GM23338 (cell line): Measurements from ENCODE around the gene MGAT5. TPM values are rescaled to one million over a fixed set of nuclear protein-coding genes. Genes with fewer than 3 reads are reported as not detected.

Source experiments
- ATAC-seq: fragments of 200-7000 bp; cut with Tn5 transposase; 3 replicates; pipeline ENCODE4 v1.9.1; 2020
- DNase-seq: peaks from one replicate; pipeline ENCODE4 v3.0.0-alpha.2; 2015; ENCODE audit warnings: low spot score
- H2AFZ ChIP-seq: fragments of 200-600 bp; sonication (generic); 2 replicates; pipeline ENCODE4 v1.8.0; 2016; ENCODE audit warnings: antibody characterized with exemption, mild to moderate bottlenecking, moderate library complexity
- H3F3A ChIP-seq: fragments of 200-600 bp; sonication (generic); replicated peaks from 2 replicates; pipeline ENCODE4 v1.8.0; 2017; ENCODE audit warnings: antibody characterized with exemption, mixed run types, low read depth
- H3K27ac ChIP-seq: fragments of 200-600 bp; sonication (generic); 2 replicates; pipeline ENCODE4 v1.6.1; 2016; ENCODE audit warnings: low read depth
- H3K27me3 ChIP-seq: fragments of 200-600 bp; sonication (generic); 2 replicates; pipeline ENCODE4 v1.8.0; 2016; ENCODE audit warnings: mild to moderate bottlenecking, mixed run types, moderate library complexity; ENCODE audit not compliant: insufficient read depth
- H3K36me3 ChIP-seq: fragments of 200-600 bp; sonication (generic); 2 replicates; pipeline ENCODE4 v1.8.0; 2016; ENCODE audit warnings: mild to moderate bottlenecking; ENCODE audit not compliant: insufficient read depth
- H3K4me1 ChIP-seq: fragments of 200-600 bp; sonication (generic); 2 replicates; pipeline ENCODE4 v1.8.0; 2016; ENCODE audit warnings: mild to moderate bottlenecking, moderate library complexity; ENCODE audit not compliant: insufficient read depth
- H3K4me2 ChIP-seq: fragments of 200-600 bp; sonication (generic); 2 replicates; pipeline ENCODE4 v1.7.1; 2017; ENCODE audit warnings: mixed run types
- H3K4me3 ChIP-seq: fragments of 200-600 bp; sonication (generic); 2 replicates; pipeline ENCODE4 v1.6.1; 2016; ENCODE audit warnings: mixed run types
- H3K79me2 ChIP-seq: fragments of 200-600 bp; sonication (generic); replicated peaks from 2 replicates; pipeline ENCODE4 v1.8.0; 2017; ENCODE audit warnings: mild to moderate bottlenecking; ENCODE audit not compliant: insufficient read depth
- H3K9me2 ChIP-seq: fragments of 200-600 bp; sonication (generic); 2 replicates; pipeline ENCODE4 v1.8.0; 2017; ENCODE audit not compliant: insufficient read depth
- H4K20me1 ChIP-seq: fragments of 200-600 bp; sonication (generic); replicated peaks from 2 replicates; pipeline ENCODE4 v1.8.0; 2017; ENCODE audit warnings: mild to moderate bottlenecking; ENCODE audit not compliant: insufficient read depth
- H3K27ac Mint-ChIP-seq: 2 replicates; pipeline ENCODE4 v1.8.0; 2020; ENCODE audit warnings: inconsistent platforms, mild to moderate bottlenecking, moderate library complexity, mixed read lengths
- H3K27me3 Mint-ChIP-seq: 3 replicates; pipeline ENCODE4 v1.8.0; 2022; ENCODE audit warnings: low read depth, mild to moderate bottlenecking, moderate library complexity, mixed read lengths, inconsistent platforms; ENCODE audit not compliant: insufficient read depth, poor library complexity
- H3K36me3 Mint-ChIP-seq: 3 replicates; pipeline ENCODE4 v1.8.0; 2021; ENCODE audit warnings: low read depth, mild to moderate bottlenecking, inconsistent platforms, moderate library complexity, mixed read lengths
- H3K4me1 Mint-ChIP-seq: 3 replicates; pipeline ENCODE4 v1.8.0; 2020; ENCODE audit warnings: mild to moderate bottlenecking, inconsistent platforms, mixed read lengths
- H3K4me3 Mint-ChIP-seq: 3 replicates; pipeline ENCODE4 v1.8.0; 2021; ENCODE audit warnings: moderate library complexity, mild to moderate bottlenecking, inconsistent platforms, mixed read lengths
- H3K9me3 Mint-ChIP-seq: 3 replicates; pipeline ENCODE4 v1.8.0; 2020; ENCODE audit warnings: moderate library complexity, mild to moderate bottlenecking, inconsistent platforms, mixed read lengths
- ETS1 ChIP-seq: IDR thresholded peaks from 2 replicates; pipeline ENCODE4 v1.6.1; 2016; ENCODE audit warnings: antibody characterized with exemption
- EZH2 ChIP-seq: fragments of 200-600 bp; sonication (generic); IDR thresholded peaks from one replicate; pipeline ENCODE4 v1.8.0; 2017; ENCODE audit warnings: antibody characterized with exemption, mild to moderate bottlenecking, low read depth; ENCODE audit not compliant: unreplicated experiment
- POLR2AphosphoS5 ChIP-seq: IDR thresholded peaks from 2 replicates; pipeline ENCODE4 v1.6.1; 2016; ENCODE audit warnings: antibody characterized with exemption, low read depth
- REST ChIP-seq: IDR thresholded peaks from one replicate; pipeline ENCODE4 v1.6.1; 2018; ENCODE audit warnings: antibody characterized with exemption; ENCODE audit not compliant: unreplicated experiment
- polyA plus RNA-seq: library from polyadenylated mRNA; unstranded; fragments of >200 nt; fragmentation: Nextera tagmentation; extraction: Ambion mirVana; gene quantifications from 2 replicates; pipeline ENCODE4 v1.2.1, GENCODE V29; 2016
- total RNA-seq: library from RNA; depleted of rRNA; stranded (reverse); fragments of >200 nt; shearing (Covaris generic); gene quantifications from 2 replicates; pipeline ENCODE4 v1.2.3, GENCODE V29; 2014

Gene MGAT5
- total and polyA plus RNA-seq, 2 experiments from 2014 or later, result 4.6 to 27.6 TPM

DNA sequence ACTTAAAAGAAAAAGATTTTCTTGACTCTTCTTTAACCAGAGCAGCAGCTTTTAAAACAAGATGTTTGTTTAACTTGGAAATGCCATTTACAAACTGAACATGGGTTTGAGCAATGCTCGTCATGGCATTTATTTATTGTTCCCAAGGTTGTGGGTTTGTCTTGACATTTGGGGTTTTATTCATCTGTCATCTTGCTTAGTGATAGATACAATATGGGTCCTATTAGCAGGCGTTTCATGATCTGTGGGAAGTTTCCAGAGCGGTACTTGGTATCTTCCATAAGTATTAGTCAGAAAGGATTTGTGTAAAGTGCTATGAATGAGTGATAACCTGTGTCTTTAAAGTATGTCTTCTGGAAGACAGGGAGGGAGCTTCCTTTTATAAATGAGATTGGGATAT, 29.9 kb upstream of the MGAT5 start (continued):
- TF ChIP-seq REST, result no peak

DNA sequence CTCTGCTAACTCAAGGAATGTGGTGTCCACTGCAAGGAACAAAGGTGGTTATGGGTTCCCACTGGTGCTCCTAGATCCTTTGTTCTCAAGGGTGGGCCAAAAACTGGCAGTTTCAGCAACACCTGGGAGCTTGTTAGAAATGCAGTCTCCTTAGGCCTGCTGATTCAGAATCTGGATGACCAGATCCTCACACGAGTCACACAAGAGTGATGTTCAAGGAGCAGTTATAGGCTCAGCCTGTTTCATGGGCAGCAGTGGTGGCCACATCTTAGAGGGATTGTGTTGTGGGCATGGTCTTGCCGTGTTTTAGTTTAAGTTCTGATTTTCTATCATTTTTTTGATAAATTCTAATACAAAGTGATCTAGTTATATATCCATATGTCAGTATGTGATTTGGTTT, 28.7 kb upstream of the MGAT5 start:
- Histone ChIP-seq H3K27ac (no peak overlapping the region), H3K4me2 (no peak overlapping the region), H3K4me3 (no peak overlapping the region), H3K27me3 (no peaks in the 10 kb centered on the region), H3K9me2 (no peaks in the 10 kb centered on the region), H3K36me3 (peaks cover 11% of the 10 kb centered on the region; the same call in 1 of the 2 replicates), H3K4me1 (peaks cover 25% of the 10 kb centered on the region), H4K20me1 (peaks cover 3% of the 10 kb centered on the region), H3F3A (no peaks in the 10 kb centered on the region), H2AFZ (no peak overlapping the region), H3K79me2 (peaks cover 70% of the 10 kb centered on the region)
- peaks cover 33% of the 10 kb centered on the region for H3K36me3 Mint-ChIP-seq
- TF ChIP-seq POLR2AphosphoS5 (no peak), ETS1 (no peak), EZH2 (no peak)
- DNase-seq, result no peak
- peaks cover 32% of the 10 kb centered on the region for H3K9me3 Mint-ChIP-seq
- peaks cover 4% of the 10 kb centered on the region for H3K27me3 Mint-ChIP-seq
- H3K4me1 Mint-ChIP-seq, result peaks cover 23% of the 10 kb centered on the region
- H3K27ac Mint-ChIP-seq, result no peak overlapping the region
- ATAC-seq, result no peak; the same call in 2 of the 3 replicates
- H3K4me3 Mint-ChIP-seq, result no peak overlapping the region

- peaks cover 33% of the 10 kb centered on the region for H3K36me3 Mint-ChIP-seq
- peaks cover 33% of the 10 kb centered on the region for H3K9me3 Mint-ChIP-seq
- no peaks in the 10 kb centered on the region for H3K27me3 ChIP-seq
- ATAC-seq (peak; percentile 66), DNase-seq (no peak)
- H3K27ac ChIP-seq, result no peak overlapping the region
- no peak overlapping the region for H2AFZ ChIP-seq
- peaks cover 16% of the 10 kb centered on the region for H3K4me1 Mint-ChIP-seq
- peaks cover 77% of the 10 kb centered on the region for H3K79me2 ChIP-seq
- peaks cover 4% of the 10 kb centered on the region for H3K27me3 Mint-ChIP-seq
- peaks cover 11% of the 10 kb centered on the region; the same call in 1 of the 2 replicates for H3K36me3 ChIP-seq
- no peak overlapping the region for H3K27ac Mint-ChIP-seq
- no peak overlapping the region for H3K4me2 ChIP-seq
- H3K4me3 Mint-ChIP-seq, result no peak overlapping the region
- H3K4me3 ChIP-seq, result no peak overlapping the region
- H3F3A ChIP-seq, result no peaks in the 10 kb centered on the region
- no peak for TF ChIP-seq EZH2
- no peak for TF ChIP-seq POLR2AphosphoS5
- peaks cover 3% of the 10 kb centered on the region for H4K20me1 ChIP-seq
- H3K9me2 ChIP-seq, result 0 out of 2 replicates have a peak, but pooled peaks cover 3% of the 10 kb centered on the region
- peaks cover 18% of the 10 kb centered on the region; the same call in 1 of the 2 replicates for H3K4me1 ChIP-seq
Observed at GRCh38 chr2:134225841-134226240, 28.0 kb upstream of the MGAT5 start.
